Measurements from ENCODE around the gene DAD1. TPM values are rescaled to one million over a fixed set of nuclear protein-coding genes. Genes with fewer than 3 reads are reported as not detected.
A peak's percentile ranks its signal among the peaks of the same experiment; 100 is the strongest.
"Not testable (repeated sequence)": the region's sequence is repeated elsewhere in the genome, so short reads cannot be mapped to it uniquely, and the experiment has no call there.

The DAD1 gene
- total and polyA plus RNA-seq, 2 donors from 2014 or later, result 205 to 523 TPM

- Histone ChIP-seq H3K4me1 (ENCODE audit: control insufficient read depth in 2 of 3, insufficient read depth in 2 of 3, low read depth in 1 of 3, low read length in 3 of 3) (peaks cover 15 to 26% (median 24%) of the 10 kb centered on the region in 3 donors), H3K4me3 (ENCODE audit: low read length in 3 of 3) (no peak overlapping the region), H3K9me3 (ENCODE audit: control insufficient read depth in 2 of 3, insufficient read depth in 1 of 3, low read length in 3 of 3) (no peaks in the 10 kb centered on the region), H3K36me3 (ENCODE audit: control insufficient read depth in 2 of 3, insufficient read depth in 3 of 3, low read length in 3 of 3) (no peaks in the 10 kb centered on the region), H3K27me3 (ENCODE audit: control insufficient read depth, insufficient read depth, low read length) (no peaks in the 10 kb centered on the region), H3K9ac (ENCODE audit: low read length in 3 of 3) (no peak overlapping the region), H3K27ac (ENCODE audit: low read depth in 2 of 2, low read length in 2 of 2) (peak overlapping the region; percentile 33 to 71)
- TF ChIP-seq CTCF (IDR thresholded peaks at IDR 0.05; ENCODE audit: borderline replicate concordance, extremely low read depth, insufficient read depth), result no peak
- intact Hi-C loops (cut with DNase I), result no loop called here
- no peak for FAIRE-seq
- DNase-seq, result peak; percentile 50 to 93 (median 77)
Observed at GRCh38 chr14:22545842-22546721, 42.9 kb downstream of the DAD1 start.

GRCh38 chr14:22544881-22545420, 44.1 kb downstream of the DAD1 start:
- Histone ChIP-seq H3K27me3 (ENCODE audit: control insufficient read depth, insufficient read depth, low read length) (no peaks in the 10 kb centered on the region), H3K9me3 (ENCODE audit: control insufficient read depth in 2 of 3, insufficient read depth in 1 of 3, low read length in 3 of 3) (no peaks in the 10 kb centered on the region), H3K4me1 (ENCODE audit: control insufficient read depth in 2 of 3, insufficient read depth in 2 of 3, low read depth in 1 of 3, low read length in 3 of 3) (peaks cover 14 to 24% (median 24%) of the 10 kb centered on the region in 3 donors), H3K36me3 (ENCODE audit: control insufficient read depth in 2 of 3, insufficient read depth in 3 of 3, low read length in 3 of 3) (no peaks in the 10 kb centered on the region), H3K9ac (ENCODE audit: low read length in 3 of 3) (no peak overlapping the region), H3K4me3 (ENCODE audit: low read length in 3 of 3) (no peak overlapping the region), H3K27ac (ENCODE audit: low read depth in 2 of 2, low read length in 2 of 2) (no peak overlapping the region)
- no peak for TF ChIP-seq CTCF (IDR thresholded peaks at IDR 0.05; ENCODE audit: borderline replicate concordance, extremely low read depth, insufficient read depth)
- FAIRE-seq (no peak), DNase-seq (no peak)
- intact Hi-C loops (cut with DNase I), result no loop called here

GRCh38 chr14:22544406-22544805, 44.6 kb downstream of the DAD1 start:
- H3K9ac ChIP-seq (ENCODE audit: low read length in 3 of 3), result no peak overlapping the region
- H3K27me3 ChIP-seq (ENCODE audit: control insufficient read depth, insufficient read depth, low read length), result no peaks in the 10 kb centered on the region
- intact Hi-C loops (cut with DNase I), result no loop called here
- H3K36me3 ChIP-seq (ENCODE audit: control insufficient read depth in 2 of 3, insufficient read depth in 3 of 3, low read length in 3 of 3), result no peaks in the 10 kb centered on the region
- DNase-seq, result no peak
- H3K4me1 ChIP-seq (ENCODE audit: control insufficient read depth in 2 of 3, insufficient read depth in 2 of 3, low read depth in 1 of 3, low read length in 3 of 3), result peaks cover 8 to 24% (median 24%) of the 10 kb centered on the region in 3 donors
- no peaks in the 10 kb centered on the region for H3K9me3 ChIP-seq (ENCODE audit: control insufficient read depth in 2 of 3, insufficient read depth in 1 of 3, low read length in 3 of 3)
- H3K27ac ChIP-seq (ENCODE audit: low read depth in 2 of 2, low read length in 2 of 2), result no peak overlapping the region
- no peak for TF ChIP-seq CTCF (IDR thresholded peaks at IDR 0.05; ENCODE audit: borderline replicate concordance, extremely low read depth, insufficient read depth)
- no peak overlapping the region for H3K4me3 ChIP-seq (ENCODE audit: low read length in 3 of 3)
- FAIRE-seq, result no peak

GRCh38 chr14:22543570-22544357, 45.3 kb downstream of the DAD1 start:
- H3K27ac ChIP-seq (ENCODE audit: low read depth in 2 of 2, low read length in 2 of 2); FAIRE-seq; H3K9me3 ChIP-seq (ENCODE audit: control insufficient read depth in 2 of 3, insufficient read depth in 1 of 3, low read length in 3 of 3); H3K9ac ChIP-seq (ENCODE audit: low read length in 3 of 3); H3K27me3 ChIP-seq (ENCODE audit: control insufficient read depth, insufficient read depth, low read length); H3K4me3 ChIP-seq (ENCODE audit: low read length in 3 of 3); H3K36me3 ChIP-seq (ENCODE audit: control insufficient read depth in 2 of 3, insufficient read depth in 3 of 3, low read length in 3 of 3); DNase-seq; intact Hi-C loops (cut with DNase I): not testable (repeated sequence)
- peaks cover 8 to 19% (median 19%) of the 10 kb centered on the region in 3 donors for H3K4me1 ChIP-seq (ENCODE audit: control insufficient read depth in 2 of 3, insufficient read depth in 2 of 3, low read depth in 1 of 3, low read length in 3 of 3)

All from kidney (tissue), 14 donors.